HepG2 (cell line): Measurements from ENCODE around the gene KIF27. TPM values are rescaled to one million over a fixed set of nuclear protein-coding genes. Genes with fewer than 3 reads are reported as not detected.
"Not testable (repeated sequence)": the region's sequence is repeated elsewhere in the genome, so short reads cannot be mapped to it uniquely, and the experiment has no call there.

Source experiments
- ATAC-seq: fragments of 200-7000 bp; cut with Tn5 transposase; 3 replicates; pipeline ENCODE4 v1.9.1; 2020; ENCODE audit warnings: mild to moderate bottlenecking, moderate library complexity
- BruUV-seq: library from RNA; stranded (reverse); fragments of 400-500 nt; replicated peaks from 2 replicates; lab custom pipeline; 2021; lab: Mats Ljungman, UMichigan
- CTCF ChIA-PET: fragments of 300-600 bp; formaldehyde crosslinking; extraction: SDS; loops from one replicate; lab custom pipeline; 2021; ENCODE audit warnings: low total read pairs, inconsistent platforms, low intra/inter-chr PET ratio; lab: Yijun Ruan, JAX
- POLR2A ChIA-PET: fragments of 350-600 bp; sonication (Branson Sonifier 250); formaldehyde crosslinking; loops from one replicate; lab custom pipeline; 2020; ENCODE audit warnings: antibody characterized with exemption, inconsistent platforms; lab: Yijun Ruan, JAX
- DNase-seq: peaks from one replicate; pipeline ENCODE4 v3.0.0-alpha.2; 2015; ENCODE audit warnings: low spot score
- FAIRE-seq: peaks from 3 replicates; lab custom pipeline; 2011; peaks lifted over from hg19 to GRCh38; lab: Jason Lieb, UNC
- H2AFZ ChIP-seq: one replicate; pipeline ENCODE4 v1.6.1; 2011; ENCODE audit warnings: low read length, inconsistent platforms
- H3K27ac ChIP-seq: fragments of 300-600 bp; 3 replicates; pipeline ENCODE4 v1.8.0; 2011; ENCODE audit warnings: mixed run types, mild to moderate bottlenecking, mixed read lengths, low read length, inconsistent platforms; ENCODE audit not compliant: insufficient read depth; ENCODE audit errors: extremely low read length
- H3K27me3 ChIP-seq, 2 experiments: fragments of 200-600 bp in 1 of 2; 2 replicates in 1 of 2; 3 replicates in 1 of 2; pipeline versions ENCODE4 v1.6.0 to v1.8.0; 2011; ENCODE audit warnings: low read length in 2 of 2, mild to moderate bottlenecking in 2 of 2, moderate library complexity in 2 of 2, inconsistent platforms in 1 of 2; ENCODE audit not compliant: insufficient read depth in 2 of 2, control insufficient read depth in 1 of 2
- H3K36me3 ChIP-seq, 2 experiments: fragments of 200-600 bp in 1 of 2; replicated peaks in 1 of 2; 2 replicates in 1 of 2; 3 replicates in 1 of 2; pipeline versions ENCODE4 v1.5.1 to v1.8.0; 2011; ENCODE audit warnings: low read length in 2 of 2, inconsistent platforms in 1 of 2; ENCODE audit not compliant: insufficient read depth in 2 of 2, control insufficient read depth in 1 of 2
- H3K4me1 ChIP-seq: 2 replicates; pipeline ENCODE4 v1.5.1; 2012; ENCODE audit warnings: low read length, inconsistent platforms; ENCODE audit not compliant: insufficient read depth
- H3K4me2 ChIP-seq: 2 replicates; pipeline ENCODE4 v1.6.0; 2011; ENCODE audit warnings: low read depth, low read length, inconsistent platforms
- H3K4me3 ChIP-seq, 3 experiments: fragments of 200-600 bp in 1 of 3; sonication (generic), shearing (Covaris generic) in 1 of 3; replicated peaks in 1 of 3; 2 replicates each; pipeline ENCODE4 v1.5.1; 2011 to 2016; ENCODE audit warnings: low read length in 3 of 3, inconsistent platforms in 2 of 3, low read depth in 2 of 3, mild to moderate bottlenecking in 2 of 3, control low read depth in 1 of 3, mixed read lengths in 1 of 3; ENCODE audit not compliant: insufficient read depth in 1 of 3
- H3K79me2 ChIP-seq: one replicate; pipeline ENCODE4 v1.6.1; 2011; ENCODE audit warnings: low read length, inconsistent platforms; ENCODE audit not compliant: insufficient read depth
- H3K9ac ChIP-seq: 2 replicates; pipeline ENCODE4 v1.6.0; 2011; ENCODE audit warnings: mild to moderate bottlenecking, low read depth, low read length, inconsistent platforms; ENCODE audit not compliant: insufficient read depth
- H3K9me3 ChIP-seq: 2 replicates; pipeline ENCODE4 v1.5.1; 2012; ENCODE audit warnings: mild to moderate bottlenecking, low read length
- H4K20me1 ChIP-seq: 2 replicates; pipeline ENCODE4 v1.6.0; 2011; ENCODE audit warnings: inconsistent platforms, mild to moderate bottlenecking, low read length, moderate library complexity; ENCODE audit not compliant: insufficient read depth
- FOSL2 ChIP-seq: sonication (generic); formaldehyde crosslinking; IDR thresholded peaks from 2 replicates; pipeline ENCODE4 v1.4.0; 2020; ENCODE audit warnings: missing genetic modification reagents
- NR2F1 ChIP-seq, 2 experiments: fragments of 450-650 bp in 1 of 2; formaldehyde crosslinking in 1 of 2; IDR thresholded peaks; 2 replicates each; pipeline versions ENCODE4 v1.5.0 to v1.6.1; 2016 to 2020; ENCODE audit warnings: mild to moderate bottlenecking in 1 of 2, missing compliant biosample characterization in 1 of 2, missing genetic modification reagents in 1 of 2, moderate library complexity in 1 of 2
- NR2F6 ChIP-seq, 2 experiments: IDR thresholded peaks; 2 replicates each; pipeline ENCODE4 v1.6.1; 2016; ENCODE audit warnings: antibody characterized with exemption in 1 of 2, mild to moderate bottlenecking in 1 of 2
- ZNF460 ChIP-seq: sonication (generic); formaldehyde crosslinking; IDR thresholded peaks from 2 replicates; pipeline ENCODE4 v1.5.1; 2020; ENCODE audit warnings: missing genetic modification reagents, mild to moderate bottlenecking, borderline replicate concordance
- WGBS: methylation state at CpG from one replicate; pipeline ENCODE4 v1.1.6; 2017; ENCODE audit warnings: low lambda C conversion rate; 5-methylcytosine and 5-hydroxymethylcytosine counted together
- in situ Hi-C: cut with HindIII; loops from 2 replicates; pipeline ENCODE4 v1.10.0; 2017; ENCODE audit warnings: low pct_unique_long_range_greater_than_20kb; ENCODE audit not compliant: extremely low pct_ligation_motif_present
- intact Hi-C: fragments of 100-400 bp; cut with micrococcal nuclease; formaldehyde crosslinking; loops from one replicate; pipeline ENCODE4 v1.10.0; 2022; ENCODE audit not compliant: unreplicated experiment
- polyA plus RNA-seq, 8 experiments: library from polyadenylated mRNA; depleted of rRNA in 3 of 8; stranded (reverse) in 7 of 8; unstranded in 1 of 8; fragments of >200 nt; fragmentation: Illumina TruSeq in 4 of 8; extraction: Trizol in 4 of 8; gene quantifications; 2 replicates each; pipeline versions ENCODE4 v1.2.1 to v1.2.3, GENCODE V29; 2011 to 2016; ENCODE audit warnings: low read depth in 4 of 8, missing spikeins in 1 of 8, mixed read lengths in 1 of 8; ENCODE audit not compliant: insufficient read depth in 1 of 8
- total RNA-seq, 5 experiments: library from RNA; depleted of rRNA; stranded (reverse); fragments of >200 nt; fragmentation: Illumina TruSeq; extraction: Trizol; gene quantifications; 2 replicates each; pipeline ENCODE4 v1.2.3, GENCODE V29; 2016; ENCODE audit warnings: low read depth in 1 of 5
- TF ChIP-seq, protein P1 (sequence below): sonication (generic); formaldehyde crosslinking; IDR thresholded peaks from 2 replicates; pipeline ENCODE4 v1.5.0; 2020; ENCODE audit warnings: mild to moderate bottlenecking, missing genetic modification reagents

Gene KIF27
- total and polyA plus RNA-seq, 2 of the 13 experiments (the other 11 are each of a cell fraction or from before 2014, with no cell fraction given), result 0.95 to 4.1 TPM

DNA sequence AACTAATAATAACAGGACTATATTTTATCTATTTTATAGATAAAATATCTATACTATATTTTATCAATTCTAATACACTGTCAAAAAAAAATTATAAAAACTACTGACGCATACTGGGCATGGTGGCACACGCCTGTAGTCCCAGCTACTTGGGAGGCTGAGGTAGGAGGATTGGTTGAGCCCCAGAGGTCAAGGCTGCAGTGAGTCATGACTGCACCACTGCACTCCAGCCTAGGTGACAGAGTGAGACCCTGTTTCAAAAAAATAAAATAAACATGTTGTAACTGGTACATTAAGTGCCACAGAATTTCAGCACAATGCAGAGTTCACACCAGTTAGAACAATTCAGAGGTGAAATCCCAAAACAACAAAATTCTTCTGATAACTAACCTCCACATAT is 34.7 kb downstream of the KIF27 start:
- POLR2A ChIA-PET; H3K36me3 ChIP-seq; H3K27me3 ChIP-seq; FAIRE-seq; intact Hi-C loops; CTCF ChIA-PET; H3K4me2 ChIP-seq; H3K27ac ChIP-seq; H3K79me2 ChIP-seq; H3K4me1 ChIP-seq; H3K9ac ChIP-seq; H3K9me3 ChIP-seq; DNase-seq; in situ Hi-C loops; ATAC-seq; BruUV-seq; H2AFZ ChIP-seq; H4K20me1 ChIP-seq; H3K4me3 ChIP-seq; TF ChIP-seq NR2F6 (IDR thresholded peaks at IDR 0.05): not testable (repeated sequence)
- peak; percentile 56; the same call in 1 of the 2 replicates for TF ChIP-seq NR2F6 (CRISPR knock-in tag; IDR thresholded peaks at IDR 0.05)
- peak; percentile 88 for TF ChIP-seq FOSL2 (CRISPR knock-in tag)
- TF ChIP-seq ZNF460 (CRISPR knock-in tag), result peak; percentile 56
- TF ChIP-seq, protein P1, sequence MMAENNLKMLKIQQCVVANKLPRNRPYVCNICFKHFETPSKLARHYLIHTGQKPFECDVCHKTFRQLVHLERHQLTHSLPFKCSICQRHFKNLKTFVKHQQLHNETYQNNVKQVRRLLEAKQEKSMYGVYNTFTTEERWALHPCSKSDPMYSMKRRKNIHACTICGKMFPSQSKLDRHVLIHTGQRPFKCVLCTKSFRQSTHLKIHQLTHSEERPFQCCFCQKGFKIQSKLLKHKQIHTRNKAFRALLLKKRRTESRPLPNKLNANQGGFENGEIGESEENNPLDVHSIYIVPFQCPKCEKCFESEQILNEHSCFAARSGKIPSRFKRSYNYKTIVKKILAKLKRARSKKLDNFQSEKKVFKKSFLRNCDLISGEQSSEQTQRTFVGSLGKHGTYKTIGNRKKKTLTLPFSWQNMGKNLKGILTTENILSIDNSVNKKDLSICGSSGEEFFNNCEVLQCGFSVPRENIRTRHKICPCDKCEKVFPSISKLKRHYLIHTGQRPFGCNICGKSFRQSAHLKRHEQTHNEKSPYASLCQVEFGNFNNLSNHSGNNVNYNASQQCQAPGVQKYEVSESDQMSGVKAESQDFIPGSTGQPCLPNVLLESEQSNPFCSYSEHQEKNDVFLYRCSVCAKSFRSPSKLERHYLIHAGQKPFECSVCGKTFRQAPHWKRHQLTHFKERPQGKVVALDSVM (CRISPR knock-in tag), result peak; percentile 78
- peak; percentile 39 to 64; a peak in 2 of 4 replicates for TF ChIP-seq NR2F1 (CRISPR knock-in tag; IDR thresholded peaks at IDR 0.05)
- WGBS, result 100% methylated on average over 2 of the region's 2 CpGs
